Neural progenitor cell (in vitro differentiated cells): Measurements from ENCODE around the gene PPM1F. TPM values are rescaled to one million over a fixed set of nuclear protein-coding genes. Genes with fewer than 3 reads are reported as not detected.
"Not testable (repeated sequence)": the region's sequence is repeated elsewhere in the genome, so short reads cannot be mapped to it uniquely, and the experiment has no call there.

Experiments
- DNase-seq: peaks from one replicate; pipeline ENCODE4 v3.0.0-alpha.2; 2016; ENCODE audit warnings: low spot score
- H2AFZ ChIP-seq: fragments of 200-600 bp; sonication (generic); replicated peaks from 2 replicates; pipeline ENCODE4 v1.6.1; 2016; ENCODE audit warnings: antibody characterized with exemption
- H3F3A ChIP-seq: fragments of 200-600 bp; sonication (generic); 2 replicates; pipeline ENCODE4 v1.6.1; 2016; ENCODE audit warnings: antibody characterized with exemption, low read depth
- H3K27ac ChIP-seq: fragments of 200-600 bp; sonication (generic); 2 replicates; pipeline ENCODE4 v1.5.1; 2016; ENCODE audit warnings: mild to moderate bottlenecking
- H3K27me3 ChIP-seq: fragments of 200-600 bp; sonication (generic); 2 replicates; pipeline ENCODE4 v1.6.1; 2016; ENCODE audit warnings: mild to moderate bottlenecking, moderate library complexity
- H3K36me3 ChIP-seq: fragments of 200-600 bp; sonication (generic); 2 replicates; pipeline ENCODE4 v1.5.1; 2016
- H3K4me1 ChIP-seq: fragments of 200-600 bp; sonication (generic); 2 replicates; pipeline ENCODE4 v1.6.1; 2016; ENCODE audit warnings: mixed run types
- H3K4me2 ChIP-seq: fragments of 200-600 bp; sonication (generic); 2 replicates; pipeline ENCODE4 v1.6.1; 2016
- H3K4me3 ChIP-seq: fragments of 200-600 bp; sonication (generic); 2 replicates; pipeline ENCODE4 v1.5.1; 2016
- H3K79me2 ChIP-seq: fragments of 200-600 bp; sonication (generic); 2 replicates; pipeline ENCODE4 v1.6.1; 2016; ENCODE audit warnings: low read depth
- H3K9ac ChIP-seq: fragments of 200-600 bp; sonication (generic); 2 replicates; pipeline ENCODE4 v1.6.1; 2016
- H3K9me3 ChIP-seq: fragments of 200-600 bp; sonication (generic); 2 replicates; pipeline ENCODE4 v1.5.1; 2016; ENCODE audit warnings: low read depth
- H4K20me1 ChIP-seq: fragments of 200-600 bp; sonication (generic); 2 replicates; pipeline ENCODE4 v1.6.1; 2016; ENCODE audit warnings: low read depth
- H3K27ac Mint-ChIP-seq: 3 replicates; pipeline ENCODE4 v1.8.0; 2021; ENCODE audit warnings: mixed read lengths
- H3K27me3 Mint-ChIP-seq: 2 replicates; pipeline ENCODE4 v1.8.0; 2022; ENCODE audit warnings: low read depth, mild to moderate bottlenecking, inconsistent platforms, moderate library complexity, mixed read lengths; ENCODE audit not compliant: insufficient read depth
- H3K36me3 Mint-ChIP-seq: 3 replicates; pipeline ENCODE4 v1.8.0; 2021; ENCODE audit warnings: mixed read lengths
- H3K4me1 Mint-ChIP-seq: 3 replicates; pipeline ENCODE4 v1.8.0; 2021; ENCODE audit warnings: mixed read lengths
- H3K4me3 Mint-ChIP-seq: 3 replicates; pipeline ENCODE4 v1.8.0; 2021; ENCODE audit warnings: mild to moderate bottlenecking, moderate library complexity, mixed read lengths
- H3K9me3 Mint-ChIP-seq: 3 replicates; pipeline ENCODE4 v1.8.0; 2020; ENCODE audit warnings: mixed read lengths
- EZH2 ChIP-seq: fragments of 200-600 bp; sonication (generic); IDR thresholded peaks from 2 replicates; pipeline ENCODE4 v1.6.1; 2017; ENCODE audit warnings: antibody characterized with exemption, mild to moderate bottlenecking, moderate library complexity
- EZH2phosphoT487 ChIP-seq: fragments of 200-600 bp; sonication (generic); IDR thresholded peaks from 2 replicates; pipeline ENCODE4 v1.6.1; 2017; ENCODE audit warnings: antibody characterized with exemption
- total RNA-seq: library from RNA; depleted of rRNA; stranded (reverse); fragments of >200 nt; gene quantifications from 2 replicates; pipeline ENCODE4 v1.2.3, GENCODE V29; 2015; ENCODE audit warnings: low replicate concordance
- TF ChIP-seq, protein P1 (sequence below): fragments of 200-600 bp; sonication (generic); IDR thresholded peaks from 2 replicates; pipeline ENCODE4 v1.5.1; 2017; ENCODE audit warnings: antibody characterized with exemption, mild to moderate bottlenecking

Gene PPM1F
- total RNA-seq, 1 donor from 2014 or later = 18.0 TPM

GRCh38 chr22:21940521-21940920, 12.1 kb downstream of the PPM1F start:
- H3K27ac Mint-ChIP-seq = no peak overlapping the region
- no peak overlapping the region for H3K4me2 ChIP-seq
- no peak overlapping the region for H3K4me3 ChIP-seq
- H3K4me1 Mint-ChIP-seq = peaks cover 29% of the 10 kb centered on the region
- H3K4me3 Mint-ChIP-seq = no peak overlapping the region
- no peak for DNase-seq
- no peak overlapping the region for H2AFZ ChIP-seq
- no peak for TF ChIP-seq EZH2
- H3K9ac ChIP-seq = no peak overlapping the region
- no peaks in the 10 kb centered on the region for H3K9me3 Mint-ChIP-seq
- no peaks in the 10 kb centered on the region for H3K36me3 ChIP-seq
- H3K27ac ChIP-seq = no peak overlapping the region
- H3K36me3 Mint-ChIP-seq = peaks cover 8% of the 10 kb centered on the region
- no peaks in the 10 kb centered on the region for H3K9me3 ChIP-seq
- no peaks in the 10 kb centered on the region for H3K27me3 ChIP-seq
- H3K27me3 Mint-ChIP-seq = no peaks in the 10 kb centered on the region
- no peaks in the 10 kb centered on the region for H3K79me2 ChIP-seq
- peaks cover 11% of the 10 kb centered on the region for H3F3A ChIP-seq
- no peaks in the 10 kb centered on the region for H3K4me1 ChIP-seq
- H4K20me1 ChIP-seq = no peaks in the 10 kb centered on the region

DNA sequence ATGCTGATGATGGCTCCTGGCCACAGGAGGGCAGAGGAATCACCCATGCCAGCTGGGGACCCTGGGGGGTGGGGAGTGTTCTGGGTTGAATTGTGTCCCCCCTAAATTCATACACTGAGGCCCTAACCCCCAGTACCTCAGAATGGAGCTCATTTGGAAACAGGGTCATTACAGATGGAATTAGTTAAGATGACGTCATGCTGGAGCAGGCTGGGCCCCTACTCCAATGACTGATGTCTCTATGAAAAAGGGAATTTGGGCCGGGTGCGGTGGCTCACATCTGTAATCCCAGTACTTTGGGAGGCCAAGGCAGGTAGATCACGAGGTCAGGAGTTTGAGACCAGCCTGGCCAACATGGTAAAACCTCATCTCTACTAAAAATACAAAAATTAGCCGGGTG, 12.7 kb downstream of the PPM1F start:
- H3K9me3 ChIP-seq, H3K9me3 Mint-ChIP-seq, H3K9ac ChIP-seq, H3K4me2 ChIP-seq, H2AFZ ChIP-seq, H3K36me3 ChIP-seq, H3K79me2 ChIP-seq, H3K27me3 Mint-ChIP-seq, H3K27ac Mint-ChIP-seq, H3K27me3 ChIP-seq, H3K27ac ChIP-seq, H3K4me3 ChIP-seq, H3K4me3 Mint-ChIP-seq, H3K4me1 ChIP-seq, DNase-seq, H4K20me1 ChIP-seq, H3K36me3 Mint-ChIP-seq: not testable (repeated sequence)
- H3F3A ChIP-seq = peaks cover 11% of the 10 kb centered on the region
- peaks cover 29% of the 10 kb centered on the region for H3K4me1 Mint-ChIP-seq

GRCh38 chr22:21939461-21939913, 13.2 kb downstream of the PPM1F start:
- H3K4me1 Mint-ChIP-seq = peaks cover 29% of the 10 kb centered on the region
- H3K27ac Mint-ChIP-seq = peak overlapping the region; percentile 6
- Histone ChIP-seq H3K27me3 (no peaks in the 10 kb centered on the region), H3F3A (peaks cover 11% of the 10 kb centered on the region), H3K79me2 (no peaks in the 10 kb centered on the region), H3K4me3 (no peak overlapping the region), H3K9ac (no peak overlapping the region), H2AFZ (no peak overlapping the region), H3K27ac (no peak overlapping the region), H3K4me2 (no peak overlapping the region), H3K9me3 (no peaks in the 10 kb centered on the region), H4K20me1 (no peaks in the 10 kb centered on the region), H3K4me1 (no peaks in the 10 kb centered on the region), H3K36me3 (no peaks in the 10 kb centered on the region)
- peaks cover 4% of the 10 kb centered on the region for H3K36me3 Mint-ChIP-seq
- H3K27me3 Mint-ChIP-seq = no peaks in the 10 kb centered on the region
- no peaks in the 10 kb centered on the region for H3K9me3 Mint-ChIP-seq
- no peak for DNase-seq
- no peak for TF ChIP-seq EZH2phosphoT487
- TF ChIP-seq EZH2 = no peak
- TF ChIP-seq, protein P1, sequence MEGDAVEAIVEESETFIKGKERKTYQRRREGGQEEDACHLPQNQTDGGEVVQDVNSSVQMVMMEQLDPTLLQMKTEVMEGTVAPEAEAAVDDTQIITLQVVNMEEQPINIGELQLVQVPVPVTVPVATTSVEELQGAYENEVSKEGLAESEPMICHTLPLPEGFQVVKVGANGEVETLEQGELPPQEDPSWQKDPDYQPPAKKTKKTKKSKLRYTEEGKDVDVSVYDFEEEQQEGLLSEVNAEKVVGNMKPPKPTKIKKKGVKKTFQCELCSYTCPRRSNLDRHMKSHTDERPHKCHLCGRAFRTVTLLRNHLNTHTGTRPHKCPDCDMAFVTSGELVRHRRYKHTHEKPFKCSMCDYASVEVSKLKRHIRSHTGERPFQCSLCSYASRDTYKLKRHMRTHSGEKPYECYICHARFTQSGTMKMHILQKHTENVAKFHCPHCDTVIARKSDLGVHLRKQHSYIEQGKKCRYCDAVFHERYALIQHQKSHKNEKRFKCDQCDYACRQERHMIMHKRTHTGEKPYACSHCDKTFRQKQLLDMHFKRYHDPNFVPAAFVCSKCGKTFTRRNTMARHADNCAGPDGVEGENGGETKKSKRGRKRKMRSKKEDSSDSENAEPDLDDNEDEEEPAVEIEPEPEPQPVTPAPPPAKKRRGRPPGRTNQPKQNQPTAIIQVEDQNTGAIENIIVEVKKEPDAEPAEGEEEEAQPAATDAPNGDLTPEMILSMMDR = no peak
- peak overlapping the region; percentile 10 for H3K4me3 Mint-ChIP-seq

- Mint-ChIP-seq H3K9me3 (no peaks in the 10 kb centered on the region), H3K27me3 (no peaks in the 10 kb centered on the region), H3K4me1 (peaks cover 29% of the 10 kb centered on the region), H3K27ac (peak overlapping the region; percentile 78), H3K4me3 (peak overlapping the region; percentile 78), H3K36me3 (peaks cover 4% of the 10 kb centered on the region)
- Histone ChIP-seq H3K36me3 (no peaks in the 10 kb centered on the region), H3K27me3 (no peaks in the 10 kb centered on the region), H3K4me1 (no peaks in the 10 kb centered on the region), H3K27ac (no peak overlapping the region), H3K4me2 (peak overlapping the region; percentile 99), H4K20me1 (no peaks in the 10 kb centered on the region), H3F3A (peaks cover 11% of the 10 kb centered on the region), H3K4me3 (peak overlapping the region; percentile 80), H2AFZ (no peak overlapping the region), H3K79me2 (no peaks in the 10 kb centered on the region), H3K9me3 (no peaks in the 10 kb centered on the region), H3K9ac (no peak overlapping the region)
- TF ChIP-seq, protein P1 = no peak
- no peak for TF ChIP-seq EZH2phosphoT487
- no peak for DNase-seq
These were observed 13.7 kb downstream of the PPM1F start for GRCh38 chr22:21938906-21939305.
